ENCODE data around the gene PIGU. TPM values are rescaled to one million over a fixed set of nuclear protein-coding genes. Genes with fewer than 3 reads are reported as not detected.

PIGU gene
- total and polyA plus RNA-seq, 2 of the 13 experiments (the other 11 are each of a cell fraction or from before 2014, with no cell fraction given): 45.5 to 231 TPM

GRCh38 chr20:34512266-34512954 lies 164.5 kb downstream of the PIGU start (continued):
- TF ChIP-seq EP300 (IDR thresholded peaks at IDR 0.05; ENCODE audit: low read depth in 2 of 2, low read length in 2 of 2) (no peak), EP300 (CRISPR knock-in tag; IDR thresholded peaks at IDR 0.05; ENCODE audit: borderline replicate concordance) (no peak), ZNF362 (CRISPR knock-in tag; IDR thresholded peaks at IDR 0.05; ENCODE audit: borderline replicate concordance) (no peak), MTERF4 (CRISPR knock-in tag; IDR thresholded peaks at IDR 0.05) (no peak), ETS1 (CRISPR knock-in tag; IDR thresholded peaks at IDR 0.05) (no peak), ZNF367 (CRISPR knock-in tag; IDR thresholded peaks at IDR 0.05; ENCODE audit: borderline replicate concordance) (no peak), CHD2 (IDR thresholded peaks at IDR 0.05; ENCODE audit: low read depth, low read length) (no peak), DNMT3B (CRISPR knock-in tag; conservative IDR thresholded peaks at IDR 0.05) (0 out of 2 replicates have a peak, but pooled peaks have one; percentile 67), REL (CRISPR knock-in tag; conservative IDR thresholded peaks at IDR 0.05) (no peak), DPF2 (CRISPR knock-in tag; IDR thresholded peaks at IDR 0.05; ENCODE audit: borderline replicate concordance, low read depth) (peak; percentile 46; the same call in 1 of the 2 replicates), TMF1 (CRISPR knock-in tag; IDR thresholded peaks at IDR 0.05; ENCODE audit: low read depth) (0 out of 2 replicates have a peak, but pooled peaks have one; percentile 52), ZNF101 (CRISPR knock-in tag; IDR thresholded peaks at IDR 0.05; ENCODE audit: borderline replicate concordance, low read depth) (no peak), NFE2L2 (IDR thresholded peaks at IDR 0.05; ENCODE audit: low read length) (no peak), XBP1 (CRISPR knock-in tag; IDR thresholded peaks at IDR 0.05) (no peak), RFXAP (CRISPR knock-in tag; IDR thresholded peaks at IDR 0.05; ENCODE audit: borderline replicate concordance) (peak; percentile 70; the same call in 1 of the 2 replicates), MTA1 (CRISPR knock-in tag; IDR thresholded peaks at IDR 0.05; ENCODE audit: borderline replicate concordance) (no peak), AHR (CRISPR knock-in tag; IDR thresholded peaks at IDR 0.05) (no peak), PLRG1 (conservative IDR thresholded peaks at IDR 0.05) (no peak), ZNF737 (CRISPR knock-in tag; IDR thresholded peaks at IDR 0.05; ENCODE audit: borderline replicate concordance) (no peak), NFIC (IDR thresholded peaks at IDR 0.05; ENCODE audit: low read length) (no peak), IRF2 (CRISPR knock-in tag; IDR thresholded peaks at IDR 0.05) (peak; percentile 44; the same call in 1 of the 2 replicates), MNT (IDR thresholded peaks at IDR 0.05) (no peak), ZFP36L2 (CRISPR knock-in tag; IDR thresholded peaks at IDR 0.05) (no peak), HOXD1 (CRISPR knock-in tag; IDR thresholded peaks at IDR 0.05) (no peak), STAG1 (CRISPR knock-in tag; IDR thresholded peaks at IDR 0.05) (peak; percentile 16), FOXK2 (IDR thresholded peaks at IDR 0.05) (no peak), ZNF3 (CRISPR knock-in tag; IDR thresholded peaks at IDR 0.05) (no peak), RBM39 (IDR thresholded peaks at IDR 0.05; ENCODE audit: low read depth, low read length, poor library complexity, severe bottlenecking) (no peak)
